Bronchus fibroblast of lung (primary cell): Measurements from ENCODE around the gene GTF2H1. TPM values are rescaled to one million over a fixed set of nuclear protein-coding genes. Genes with fewer than 3 reads are reported as not detected.

ENCODE experiments used
- total RNA-seq: library from RNA; depleted of rRNA; stranded (reverse); fragments of >200 nt; gene quantifications from 2 replicates; pipeline ENCODE4 v1.2.3, GENCODE V29; 2015

GTF2H1 gene
- total RNA-seq = 28.8 and 34.3 TPM in 2 replicates

DNA sequence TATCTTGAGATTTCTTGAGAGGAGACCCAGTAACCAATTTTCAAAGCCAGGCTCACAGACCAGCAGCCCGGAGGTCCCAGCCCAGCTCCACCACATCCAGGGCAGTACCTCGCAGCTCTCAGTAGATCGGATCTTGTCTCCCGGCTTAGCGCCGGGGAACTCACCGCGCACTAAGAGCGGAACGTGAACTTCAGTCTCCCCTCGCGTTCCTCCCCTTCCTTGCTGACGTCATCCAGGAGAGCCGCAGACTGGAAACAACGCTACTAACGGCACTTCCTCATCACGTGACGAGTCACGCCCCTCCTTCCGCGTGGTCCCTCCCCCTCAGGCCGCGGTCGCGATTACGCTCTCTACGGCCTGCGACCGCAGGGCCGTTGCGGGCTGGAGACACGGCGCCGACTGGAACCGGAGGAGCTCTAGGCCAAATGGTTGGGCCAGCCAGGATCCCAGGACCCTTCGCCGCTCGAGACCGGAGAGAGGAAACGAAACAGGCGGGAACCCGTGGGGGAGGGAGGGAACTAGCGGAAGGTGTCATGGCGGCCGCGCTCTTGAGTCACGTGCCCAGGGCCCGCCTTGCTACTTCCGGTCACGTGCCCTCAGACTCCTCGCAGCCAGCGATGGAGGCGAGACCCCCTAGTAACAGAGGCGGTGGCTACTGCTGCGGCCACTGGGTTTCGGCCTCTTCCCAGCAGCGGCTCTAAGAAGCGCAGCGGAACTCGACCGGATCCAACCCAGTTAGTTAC, at the start of gene GTF2H1, which contains the start of gene HPS5:
TSS of gene GTF2H1 (plus strand) at position 599 of the 743 bp plus-strand sequence. CDS start 10,508 bp downstream, outside the sequence.
TSS of gene HPS5 (minus strand) at position 172 of the 743 bp plus-strand sequence. CDS start 4,282 bp downstream, outside the sequence.

GRCh38 chr11:18394275-18394927, 72.0 kb downstream of the GTF2H1 start, which contains the start of gene LDHA:
LDHA (plus strand) TSS chr11:18394563; CDS start chr11:18396843, 2,280 bp downstream.

Other genes starting within 250 kb of the GTF2H1 start
- gene SAAL1, start 216.5 kb upstream of the GTF2H1 start, total RNA-seq = 21.2 and 21.7 TPM in 2 replicates
- gene MRGPRX3, start 190.0 kb upstream of the GTF2H1 start, total RNA-seq = not detected in 2 replicates
- gene MRGPRX4, start 149.7 kb upstream of the GTF2H1 start, total RNA-seq = not detected in 2 replicates
- not detected in 2 replicates for gene SAA4, start 85.8 kb upstream of the GTF2H1 start, total RNA-seq
- gene SAA2, start 73.9 kb upstream of the GTF2H1 start, total RNA-seq = not detected in 2 replicates
- 0.74 TPM in 1 of 2 replicates, not detected in the other for gene SAA1, start 56.3 kb upstream of the GTF2H1 start, total RNA-seq
- gene HPS5, start 427 bp upstream of the GTF2H1 start, total RNA-seq = 12.3 and 13.1 TPM in 2 replicates
- 639 and 689 TPM in 2 replicates for gene LDHA, start 72.0 kb downstream of the GTF2H1 start, total RNA-seq
- 0.30 and 0.34 TPM in 2 replicates for gene LDHC, start 89.8 kb downstream of the GTF2H1 start, total RNA-seq
- 0.17 TPM in 1 of 2 replicates, not detected in the other for gene LDHAL6A, start 133.3 kb downstream of the GTF2H1 start, total RNA-seq
- 78.2 and 92.1 TPM in 2 replicates for gene TSG101, start 204.4 kb downstream of the GTF2H1 start, total RNA-seq